PC-9 (cell line): ENCODE measurements around the gene PBX1.

Experiments
- EZH2 ChIP-seq: fragments of 200-600 bp; sonication (generic); IDR thresholded peaks from 2 replicates; pipeline ENCODE4 v1.8.0; 2017; ENCODE audit warnings: antibody characterized with exemption, low read depth
- TF ChIP-seq, protein P1 (sequence below): fragments of 200-600 bp; sonication (generic); conservative IDR thresholded peaks from 2 replicates; pipeline ENCODE4 v1.6.1; 2017; ENCODE audit warnings: mixed run types, antibody characterized with exemption, mild to moderate bottlenecking, moderate library complexity

DNA sequence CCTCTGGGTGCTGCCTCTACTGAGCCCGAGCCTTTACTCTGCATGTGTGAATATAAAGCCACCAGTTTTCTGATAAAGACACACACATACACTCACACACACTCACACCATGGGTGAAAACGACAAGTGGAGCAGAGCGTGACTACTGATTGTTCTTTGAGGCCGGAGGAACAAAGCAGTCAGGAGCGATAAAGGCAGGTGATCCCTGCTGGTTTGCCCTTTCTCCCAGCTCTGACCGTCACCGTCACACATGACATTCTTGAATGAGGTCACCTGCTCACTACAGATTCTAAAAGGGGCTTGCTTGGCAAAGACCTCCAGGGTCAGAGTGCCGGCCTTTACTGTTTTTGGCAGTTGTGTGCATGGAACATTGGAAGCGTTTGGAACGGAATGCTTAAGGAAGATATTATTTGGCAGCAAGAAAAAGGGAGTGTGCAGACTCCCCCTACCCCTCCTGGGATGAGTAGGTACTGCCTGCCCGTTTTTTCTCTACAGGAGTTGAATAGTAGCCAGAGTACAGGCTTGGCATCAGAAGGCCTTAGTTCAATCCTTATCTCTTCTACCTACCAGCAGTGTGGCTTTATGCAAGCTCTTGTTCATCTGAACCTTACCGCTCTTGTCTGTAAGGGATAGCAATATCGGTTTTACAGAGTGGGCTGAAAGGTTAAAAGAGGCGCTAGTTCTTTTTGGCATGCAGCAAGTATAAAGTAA lies 79.7 kb downstream of the PBX1 start:
- TF ChIP-seq, protein P1, sequence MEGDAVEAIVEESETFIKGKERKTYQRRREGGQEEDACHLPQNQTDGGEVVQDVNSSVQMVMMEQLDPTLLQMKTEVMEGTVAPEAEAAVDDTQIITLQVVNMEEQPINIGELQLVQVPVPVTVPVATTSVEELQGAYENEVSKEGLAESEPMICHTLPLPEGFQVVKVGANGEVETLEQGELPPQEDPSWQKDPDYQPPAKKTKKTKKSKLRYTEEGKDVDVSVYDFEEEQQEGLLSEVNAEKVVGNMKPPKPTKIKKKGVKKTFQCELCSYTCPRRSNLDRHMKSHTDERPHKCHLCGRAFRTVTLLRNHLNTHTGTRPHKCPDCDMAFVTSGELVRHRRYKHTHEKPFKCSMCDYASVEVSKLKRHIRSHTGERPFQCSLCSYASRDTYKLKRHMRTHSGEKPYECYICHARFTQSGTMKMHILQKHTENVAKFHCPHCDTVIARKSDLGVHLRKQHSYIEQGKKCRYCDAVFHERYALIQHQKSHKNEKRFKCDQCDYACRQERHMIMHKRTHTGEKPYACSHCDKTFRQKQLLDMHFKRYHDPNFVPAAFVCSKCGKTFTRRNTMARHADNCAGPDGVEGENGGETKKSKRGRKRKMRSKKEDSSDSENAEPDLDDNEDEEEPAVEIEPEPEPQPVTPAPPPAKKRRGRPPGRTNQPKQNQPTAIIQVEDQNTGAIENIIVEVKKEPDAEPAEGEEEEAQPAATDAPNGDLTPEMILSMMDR, result no peak
- TF ChIP-seq EZH2, result no peak
